Stomach (tissue), 9 donors: ENCODE measurements around the gene ANKRD52. TPM values are rescaled to one million over a fixed set of nuclear protein-coding genes. Genes with fewer than 3 reads are reported as not detected.
A peak's percentile ranks its signal among the peaks of the same experiment; 100 is the strongest.
"Not testable (repeated sequence)": the region's sequence is repeated elsewhere in the genome, so short reads cannot be mapped to it uniquely, and the experiment has no call there.

Experiments
- DNase-seq, 2 donors: peaks; one replicate each; pipeline versions ENCODE4 v3.0.0 to v3.0.0-alpha.2; 2013 to 2019
- H3K27ac ChIP-seq, 5 donors: fragments of 200-600 bp in 4 of 5; sonication (generic) in 4 of 5; one replicate each; pipeline ENCODE4 v1.5.1; 2013 to 2019; ENCODE audit warnings: mild to moderate bottlenecking in 1 of 5, moderate library complexity in 1 of 5
- H3K27me3 ChIP-seq, 3 donors: fragments of 200-600 bp; sonication (generic); one replicate each; pipeline ENCODE4 v1.5.1; 2017 to 2019; ENCODE audit warnings: mixed run types in 1 of 3
- H3K36me3 ChIP-seq, 4 donors: fragments of 200-600 bp; sonication (generic); 1 replicate in 3 of 4; 2 replicates in 1 of 4; pipeline ENCODE4 v1.5.1; 2016 to 2019
- H3K4me1 ChIP-seq, 4 donors: fragments of 200-600 bp; sonication (generic); one replicate each; pipeline ENCODE4 v1.5.1; 2016 to 2019
- H3K4me3 ChIP-seq, 4 donors: fragments of 200-600 bp; sonication (generic) in 3 of 4; one replicate each; pipeline ENCODE4 v1.5.1; 2016 to 2019; ENCODE audit warnings: mild to moderate bottlenecking in 1 of 4
- H3K9me3 ChIP-seq, 4 donors: fragments of 200-600 bp; sonication (generic); one replicate each; pipeline ENCODE4 v1.5.1; 2016 to 2019
- CTCF ChIP-seq, 7 experiments: fragments of 450-650 bp in 4 of 7; fragments of 200-600 bp in 3 of 7; sonication (generic) in 3 of 7; IDR thresholded peaks; one replicate each; pipeline ENCODE4 v1.5.1; 2016 to 2019; ENCODE audit warnings: antibody characterized with exemption in 7 of 7, control low read depth in 2 of 7, mild to moderate bottlenecking in 1 of 7
- EP300 ChIP-seq: sonication (generic); formaldehyde crosslinking; IDR thresholded peaks from one replicate; pipeline ENCODE4 v1.6.1; 2017; ENCODE audit warnings: antibody characterized with exemption
- POLR2A ChIP-seq, 4 donors: fragments of 450-650 bp; IDR thresholded peaks; one replicate each; pipeline ENCODE4 v1.6.1; 2016; ENCODE audit warnings: antibody characterized with exemption in 4 of 4, control low read depth in 2 of 4, mild to moderate bottlenecking in 1 of 4, moderate library complexity in 1 of 4
- POLR2AphosphoS5 ChIP-seq, 3 donors: sonication (generic); formaldehyde crosslinking; IDR thresholded peaks; one replicate each; pipeline ENCODE4 v1.6.1; 2016; ENCODE audit warnings: antibody characterized with exemption in 3 of 3
- WGBS, 5 donors: extraction: QIAGEN DNeasy Blood & Tissue Kit in 3 of 5; methylation state at CpG; one replicate each; pipeline versions ENCODE4 v1.1.5 to v1.1.7; 2013 to 2018; 5-methylcytosine and 5-hydroxymethylcytosine counted together
- intact Hi-C: fragments of 100-400 bp; cut with DNase I; formaldehyde crosslinking; loops from one replicate; pipeline ENCODE4 v1.15.1; 2023; ENCODE audit warnings: low total_unique reads
- polyA plus RNA-seq, 3 donors: library from polyadenylated mRNA; stranded (reverse); fragments of 200-250 nt; gene quantifications; one replicate each; pipeline ENCODE4 v1.2.3, GENCODE V29; 2013
- total RNA-seq, 5 donors: library from RNA; depleted of rRNA; stranded (reverse); fragments of >200 nt; gene quantifications; one replicate each; pipeline versions ENCODE4 v1.1.0 to v1.2.3, GENCODE V29; 2014 to 2016
- donor health status: healthy with polysubstance abuse.
- donor health status: Bipolar disorder and iron deficiency.
- donor health status: healthy.

The ANKRD52 gene
- total and polyA plus RNA-seq, 8 donors = 2.3 to 28.3 (median 10.4) TPM

GRCh38 chr12:56202366-56202765 is 55.8 kb downstream of the ANKRD52 start:
- Histone ChIP-seq H3K36me3 (peaks cover 26 to 34% (median 32%) of the 10 kb centered on the region in 4 donors), H3K4me1 (peaks cover 0 to 18% (median 4%) of the 10 kb centered on the region in 4 donors), H3K9me3 (no peaks in the 10 kb centered on the region), H3K27me3 (no peaks in the 10 kb centered on the region), H3K4me3 (no peak overlapping the region), H3K27ac (peak overlapping the region in 1 of 5 donors; percentile 8)
- 17 to 28% (median 21%) methylated on average over 1 of the region's 1 CpG for WGBS, 5 donors
- intact Hi-C loops = no loop called here
- no peak for TF ChIP-seq EP300
- TF ChIP-seq POLR2A (IDR thresholded peaks at IDR 0.05) = no peak
- TF ChIP-seq POLR2AphosphoS5 (IDR thresholded peaks at IDR 0.05) = no peak
- TF ChIP-seq CTCF (IDR thresholded peaks at IDR 0.05) = no peak
- no peak for DNase-seq

- Histone ChIP-seq H3K4me1 (peaks cover 0 to 7% (median 3%) of the 10 kb centered on the region in 4 donors), H3K27ac (no peak overlapping the region), H3K4me3 (no peak overlapping the region), H3K36me3 (peaks cover 0 to under 1% (median 0%) of the 10 kb centered on the region in 4 donors), H3K9me3 (no peaks in the 10 kb centered on the region), H3K27me3 (no peaks in the 10 kb centered on the region)
- TF ChIP-seq EP300 (no peak), CTCF (IDR thresholded peaks at IDR 0.05) (no peak), POLR2A (IDR thresholded peaks at IDR 0.05) (no peak), POLR2AphosphoS5 (IDR thresholded peaks at IDR 0.05) (no peak)
- WGBS, 5 donors = 65 to 91% (median 77%) methylated on average over 1 of the region's 1 CpG
- intact Hi-C loops = no loop called here
- no peak for DNase-seq
These were observed 59.3 kb downstream of the ANKRD52 start for GRCh38 chr12:56198836-56199235.

- no peak for DNase-seq
- TF ChIP-seq EP300 (no peak), POLR2A (IDR thresholded peaks at IDR 0.05) (no peak), POLR2AphosphoS5 (IDR thresholded peaks at IDR 0.05) (no peak), CTCF (IDR thresholded peaks at IDR 0.05) (no peak)
- peaks cover 0 to 7% (median 3%) of the 10 kb centered on the region in 4 donors for H3K4me1 ChIP-seq
- H3K27ac ChIP-seq = no peak overlapping the region
- H3K4me3 ChIP-seq = no peak overlapping the region
- intact Hi-C loops = no loop called here
- no peaks in the 10 kb centered on the region for H3K27me3 ChIP-seq
- 75 to 82% (median 81%) methylated on average over 9 of the region's 9 CpGs for whole genome bisulfite sequencing, 5 donors
- no peaks in the 10 kb centered on the region for H3K9me3 ChIP-seq
- no peaks in the 10 kb centered on the region for H3K36me3 ChIP-seq
These were observed 60.1 kb downstream of the ANKRD52 start for GRCh38 chr12:56197921-56198635.

GRCh38 chr12:56196818-56197550 is 61.2 kb downstream of the ANKRD52 start:
- intact Hi-C loops, H3K36me3 ChIP-seq, H3K4me3 ChIP-seq, H3K9me3 ChIP-seq, H3K27me3 ChIP-seq, H3K4me1 ChIP-seq, H3K27ac ChIP-seq: not testable (repeated sequence)
- DNase-seq = peak in 1 of 2 donors; percentile 24
- WGBS, 5 donors = 79 to 86% (median 82%) methylated on average over 11 of the region's 11 CpGs
